Esophagus squamous epithelium (tissue), 4 donors: ENCODE data around the gene RNF187.

ENCODE experiments used
- POLR2A ChIP-seq, 4 donors: fragments of 450-650 bp; IDR thresholded peaks; one replicate each; pipeline ENCODE4 v1.6.1; 2017; ENCODE audit warnings: antibody characterized with exemption in 4 of 4, mild to moderate bottlenecking in 4 of 4, moderate library complexity in 3 of 4
- TF ChIP-seq, protein P1 (sequence below), 6 experiments: fragments of 450-650 bp in 4 of 6; fragments of 200-600 bp in 2 of 6; sonication (generic) in 2 of 6; IDR thresholded peaks; one replicate each; pipeline ENCODE4 v1.5.1; 2016 to 2019; ENCODE audit warnings: antibody characterized with exemption in 6 of 6, mild to moderate bottlenecking in 4 of 6, moderate library complexity in 4 of 6

DNA sequence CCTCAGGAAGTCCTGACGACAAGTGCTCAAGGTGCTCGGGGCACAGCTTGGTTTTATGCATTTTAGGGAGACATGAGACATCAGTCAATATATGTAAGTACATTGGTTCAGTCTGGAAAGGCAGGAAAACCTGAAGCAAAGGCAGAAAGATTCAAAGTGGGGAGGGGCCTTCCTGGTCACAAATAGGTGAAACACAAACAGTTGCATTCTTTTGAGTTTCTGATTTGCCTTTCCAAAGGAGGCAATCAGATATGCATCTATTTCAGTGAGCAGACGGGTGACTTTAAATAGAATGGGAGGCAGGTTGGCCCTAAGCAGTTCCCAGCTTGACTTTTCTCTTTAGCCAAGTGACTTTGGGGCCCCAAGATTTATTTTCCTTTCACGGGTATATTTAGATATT, 8.9 kb upstream of the RNF187 start:
- TF ChIP-seq, protein P1, sequence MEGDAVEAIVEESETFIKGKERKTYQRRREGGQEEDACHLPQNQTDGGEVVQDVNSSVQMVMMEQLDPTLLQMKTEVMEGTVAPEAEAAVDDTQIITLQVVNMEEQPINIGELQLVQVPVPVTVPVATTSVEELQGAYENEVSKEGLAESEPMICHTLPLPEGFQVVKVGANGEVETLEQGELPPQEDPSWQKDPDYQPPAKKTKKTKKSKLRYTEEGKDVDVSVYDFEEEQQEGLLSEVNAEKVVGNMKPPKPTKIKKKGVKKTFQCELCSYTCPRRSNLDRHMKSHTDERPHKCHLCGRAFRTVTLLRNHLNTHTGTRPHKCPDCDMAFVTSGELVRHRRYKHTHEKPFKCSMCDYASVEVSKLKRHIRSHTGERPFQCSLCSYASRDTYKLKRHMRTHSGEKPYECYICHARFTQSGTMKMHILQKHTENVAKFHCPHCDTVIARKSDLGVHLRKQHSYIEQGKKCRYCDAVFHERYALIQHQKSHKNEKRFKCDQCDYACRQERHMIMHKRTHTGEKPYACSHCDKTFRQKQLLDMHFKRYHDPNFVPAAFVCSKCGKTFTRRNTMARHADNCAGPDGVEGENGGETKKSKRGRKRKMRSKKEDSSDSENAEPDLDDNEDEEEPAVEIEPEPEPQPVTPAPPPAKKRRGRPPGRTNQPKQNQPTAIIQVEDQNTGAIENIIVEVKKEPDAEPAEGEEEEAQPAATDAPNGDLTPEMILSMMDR (IDR thresholded peaks at IDR 0.05), result no peak
- TF ChIP-seq POLR2A (IDR thresholded peaks at IDR 0.05), result no peak
